Nephron progenitor cell (in vitro differentiated cells): Measurements from ENCODE around the gene GPR153.
A peak's percentile ranks its signal among the peaks of the same experiment; 100 is the strongest.
"Not testable (repeated sequence)": the region's sequence is repeated elsewhere in the genome, so short reads cannot be mapped to it uniquely, and the experiment has no call there.

Source experiments
- DNase-seq: peaks from one replicate; pipeline ENCODE4 v3.0.0; 2021
- H3K27ac Mint-ChIP-seq: 2 replicates; pipeline ENCODE4 v1.8.0; 2021; ENCODE audit warnings: mild to moderate bottlenecking, moderate library complexity, mixed read lengths
- H3K27me3 Mint-ChIP-seq: 2 replicates; pipeline ENCODE4 v1.8.0; 2021; ENCODE audit warnings: mild to moderate bottlenecking, low read depth, mixed read lengths; ENCODE audit not compliant: poor library complexity
- H3K36me3 Mint-ChIP-seq: 2 replicates; pipeline ENCODE4 v1.8.0; 2021; ENCODE audit warnings: low read depth, mixed read lengths
- H3K4me1 Mint-ChIP-seq: 2 replicates; pipeline ENCODE4 v1.8.0; 2021; ENCODE audit warnings: mixed read lengths
- H3K4me3 Mint-ChIP-seq: 2 replicates; pipeline ENCODE4 v1.8.0; 2021; ENCODE audit warnings: mild to moderate bottlenecking, moderate library complexity, mixed read lengths
- H3K9me3 Mint-ChIP-seq: 2 replicates; pipeline ENCODE4 v1.8.0; 2021; ENCODE audit warnings: mild to moderate bottlenecking, moderate library complexity, mixed read lengths
- TF ChIP-seq, protein P1 (sequence below): fragments of 200-600 bp; sonication (generic); IDR thresholded peaks from 2 replicates; pipeline ENCODE4 v1.5.0; 2021; ENCODE audit warnings: antibody characterized with exemption

Gene GPR153

DNA sequence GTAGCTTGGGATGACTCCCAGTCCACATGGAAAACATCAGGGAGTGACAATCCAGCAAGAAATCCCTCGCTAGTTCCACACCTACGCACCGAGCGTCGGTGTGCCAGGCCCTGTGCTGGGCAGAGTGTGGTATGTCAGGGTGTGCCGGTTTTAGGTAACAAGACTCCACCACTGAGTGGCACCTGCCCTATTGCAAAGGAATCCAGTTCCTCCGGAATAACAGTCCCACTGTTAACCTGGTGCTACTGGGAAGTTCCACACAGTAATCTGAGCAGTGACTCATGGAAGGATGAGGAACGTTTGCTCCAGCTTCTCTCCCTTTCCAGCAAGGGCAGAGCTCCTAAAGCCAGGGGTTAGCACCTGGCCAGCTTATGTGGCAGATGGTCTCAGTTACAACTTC is 40.7 kb downstream of the GPR153 start:
- TF ChIP-seq, protein P1, sequence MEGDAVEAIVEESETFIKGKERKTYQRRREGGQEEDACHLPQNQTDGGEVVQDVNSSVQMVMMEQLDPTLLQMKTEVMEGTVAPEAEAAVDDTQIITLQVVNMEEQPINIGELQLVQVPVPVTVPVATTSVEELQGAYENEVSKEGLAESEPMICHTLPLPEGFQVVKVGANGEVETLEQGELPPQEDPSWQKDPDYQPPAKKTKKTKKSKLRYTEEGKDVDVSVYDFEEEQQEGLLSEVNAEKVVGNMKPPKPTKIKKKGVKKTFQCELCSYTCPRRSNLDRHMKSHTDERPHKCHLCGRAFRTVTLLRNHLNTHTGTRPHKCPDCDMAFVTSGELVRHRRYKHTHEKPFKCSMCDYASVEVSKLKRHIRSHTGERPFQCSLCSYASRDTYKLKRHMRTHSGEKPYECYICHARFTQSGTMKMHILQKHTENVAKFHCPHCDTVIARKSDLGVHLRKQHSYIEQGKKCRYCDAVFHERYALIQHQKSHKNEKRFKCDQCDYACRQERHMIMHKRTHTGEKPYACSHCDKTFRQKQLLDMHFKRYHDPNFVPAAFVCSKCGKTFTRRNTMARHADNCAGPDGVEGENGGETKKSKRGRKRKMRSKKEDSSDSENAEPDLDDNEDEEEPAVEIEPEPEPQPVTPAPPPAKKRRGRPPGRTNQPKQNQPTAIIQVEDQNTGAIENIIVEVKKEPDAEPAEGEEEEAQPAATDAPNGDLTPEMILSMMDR: no peak
- H3K9me3 Mint-ChIP-seq: peaks cover 5% of the 10 kb centered on the region
- peak overlapping the region; percentile 48 for H3K27ac Mint-ChIP-seq
- no peak for DNase-seq
- H3K27me3 Mint-ChIP-seq: peaks cover 8% of the 10 kb centered on the region
- H3K4me3 Mint-ChIP-seq: no peak overlapping the region
- H3K4me1 Mint-ChIP-seq: peaks cover 9% of the 10 kb centered on the region
- peaks cover 39% of the 10 kb centered on the region for H3K36me3 Mint-ChIP-seq

DNA sequence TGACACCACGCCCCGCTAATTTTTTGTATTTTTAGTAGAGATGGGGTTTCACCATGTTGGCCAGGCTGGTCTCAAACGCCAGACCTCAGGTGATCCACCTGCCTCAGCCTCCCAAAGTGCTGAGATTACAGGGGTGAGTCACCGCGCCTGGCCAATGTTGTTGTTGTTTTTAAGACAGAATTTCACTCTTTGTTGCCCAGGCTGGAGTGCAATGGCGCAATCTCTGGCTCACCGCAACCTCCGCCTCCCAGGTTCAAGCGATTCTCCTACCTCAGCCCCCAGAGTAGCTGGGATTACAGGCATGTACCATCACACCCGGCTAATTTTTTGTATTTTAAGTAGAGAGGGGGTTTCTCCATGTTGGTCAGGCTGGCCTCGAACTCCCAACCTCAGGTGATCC is 41.3 kb downstream of the GPR153 start:
- not testable (repeated sequence) for H3K27ac Mint-ChIP-seq, H3K4me1 Mint-ChIP-seq, H3K4me3 Mint-ChIP-seq, DNase-seq, H3K9me3 Mint-ChIP-seq
- Mint-ChIP-seq H3K27me3 (peaks cover 13% of the 10 kb centered on the region), H3K36me3 (peaks cover 36% of the 10 kb centered on the region)

DNA sequence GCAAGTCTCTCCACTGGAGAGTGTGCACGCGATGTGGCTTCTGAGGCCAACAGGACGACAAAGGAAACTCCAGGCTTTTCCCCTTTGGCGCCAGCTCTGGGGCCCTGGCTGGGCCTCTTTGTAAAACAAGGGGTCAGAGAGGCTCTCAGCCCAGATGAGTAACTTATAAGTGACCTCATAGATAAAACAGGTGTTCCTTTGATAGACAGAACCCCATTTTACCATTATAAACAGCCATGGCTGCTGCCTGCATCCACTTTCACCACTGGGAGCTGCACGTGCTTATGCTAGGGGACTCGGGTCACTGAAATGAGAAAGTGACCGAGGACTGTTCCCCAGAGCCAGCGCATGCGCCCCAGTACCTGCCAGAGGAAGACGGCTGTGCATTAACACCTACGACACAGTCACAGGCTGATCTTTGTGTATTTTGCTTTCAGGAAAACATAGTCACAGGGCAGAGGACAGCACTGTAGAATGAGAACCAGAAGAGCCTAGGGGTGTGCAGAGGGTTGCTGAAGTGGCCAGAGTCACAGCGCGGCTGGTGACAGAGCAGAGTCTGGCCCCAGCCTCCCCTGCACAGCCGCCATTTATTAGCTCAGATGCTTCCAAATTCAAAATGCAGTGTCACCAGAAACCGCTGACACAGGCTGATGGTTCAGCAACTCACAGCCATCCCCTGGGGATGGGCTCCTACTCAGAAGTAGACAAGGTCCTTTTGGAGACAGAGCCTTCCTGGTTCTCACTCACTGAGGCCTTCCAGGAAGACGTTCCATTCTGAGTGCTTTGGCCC is 42.3 kb downstream of the GPR153 start:
- no peak for DNase-seq
- H3K27ac Mint-ChIP-seq: peak overlapping the region; percentile 46
- H3K36me3 Mint-ChIP-seq: peaks cover 25% of the 10 kb centered on the region
- H3K27me3 Mint-ChIP-seq: peaks cover 13% of the 10 kb centered on the region
- no peak overlapping the region for H3K4me3 Mint-ChIP-seq
- peaks cover 9% of the 10 kb centered on the region for H3K9me3 Mint-ChIP-seq
- H3K4me1 Mint-ChIP-seq: peaks cover 14% of the 10 kb centered on the region
- TF ChIP-seq, protein P1: no peak

DNA sequence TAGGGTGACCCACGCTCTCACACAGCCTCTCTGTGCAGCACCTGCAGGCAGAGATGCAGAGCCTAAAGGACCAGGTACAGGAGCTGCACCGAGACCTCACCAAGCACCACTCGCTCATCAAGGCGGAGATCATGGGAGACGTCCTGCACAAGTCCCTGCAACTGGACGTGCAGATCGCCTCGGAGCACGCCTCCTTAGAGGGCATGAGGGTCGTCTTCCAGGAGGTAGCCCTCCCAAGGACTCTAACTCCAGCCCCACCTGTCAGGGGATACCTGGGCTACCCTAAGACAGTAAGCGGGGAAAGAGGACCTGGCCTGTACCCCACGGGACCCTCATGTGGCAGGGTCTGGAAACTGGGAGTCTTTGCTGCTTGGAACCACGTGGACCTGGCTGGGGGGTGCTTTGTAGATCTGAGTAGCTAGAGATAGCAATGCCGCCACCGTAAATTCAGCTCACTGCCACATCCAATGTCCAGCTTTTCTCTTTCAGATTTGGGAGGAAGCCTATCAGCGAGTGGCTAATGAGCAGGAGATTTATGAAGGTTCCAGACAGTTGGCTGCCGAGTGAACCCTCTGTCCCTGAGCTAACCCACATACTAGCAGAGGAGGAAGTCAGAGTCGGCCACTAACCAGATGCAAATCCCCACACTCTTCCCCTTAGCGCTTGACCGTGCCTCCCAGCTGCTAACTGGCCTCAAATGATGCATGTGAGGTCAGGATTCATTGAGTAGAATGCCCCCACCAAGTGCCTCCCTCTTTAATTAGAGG is 48.5 kb downstream of the GPR153 start:
- no peak overlapping the region for H3K27ac Mint-ChIP-seq
- peaks cover 40% of the 10 kb centered on the region for H3K27me3 Mint-ChIP-seq
- peaks cover 5% of the 10 kb centered on the region for H3K36me3 Mint-ChIP-seq
- no peak overlapping the region for H3K4me3 Mint-ChIP-seq
- TF ChIP-seq, protein P1: no peak
- peaks cover 9% of the 10 kb centered on the region for H3K9me3 Mint-ChIP-seq
- peaks cover 27% of the 10 kb centered on the region for H3K4me1 Mint-ChIP-seq
- no peak for DNase-seq

DNA sequence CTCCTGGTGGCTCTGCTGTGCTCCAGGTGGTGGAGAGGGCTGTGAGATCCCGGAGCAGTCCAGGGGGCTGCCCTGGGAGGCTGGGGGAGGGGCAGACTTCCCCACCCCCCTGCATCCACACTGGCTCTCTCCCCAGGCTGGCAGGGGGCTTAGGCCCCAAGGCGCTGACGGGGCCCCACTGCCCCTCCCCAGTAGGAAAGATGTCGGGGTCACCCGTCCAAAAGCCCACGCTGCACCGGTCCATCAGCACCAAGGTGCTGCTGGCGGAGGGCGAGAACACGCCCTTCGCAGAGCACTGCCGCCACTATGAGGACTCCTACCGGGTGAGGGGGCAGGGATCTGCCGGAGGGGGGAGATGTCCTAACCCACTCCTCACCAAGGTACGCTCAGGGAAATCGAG is 49.2 kb downstream of the GPR153 start:
- TF ChIP-seq, protein P1: no peak
- Mint-ChIP-seq H3K4me3 (no peak overlapping the region), H3K36me3 (peaks cover 5% of the 10 kb centered on the region), H3K27ac (no peak overlapping the region), H3K27me3 (peaks cover 46% of the 10 kb centered on the region), H3K4me1 (peaks cover 30% of the 10 kb centered on the region), H3K9me3 (peaks cover 9% of the 10 kb centered on the region)
- no peak for DNase-seq

DNA sequence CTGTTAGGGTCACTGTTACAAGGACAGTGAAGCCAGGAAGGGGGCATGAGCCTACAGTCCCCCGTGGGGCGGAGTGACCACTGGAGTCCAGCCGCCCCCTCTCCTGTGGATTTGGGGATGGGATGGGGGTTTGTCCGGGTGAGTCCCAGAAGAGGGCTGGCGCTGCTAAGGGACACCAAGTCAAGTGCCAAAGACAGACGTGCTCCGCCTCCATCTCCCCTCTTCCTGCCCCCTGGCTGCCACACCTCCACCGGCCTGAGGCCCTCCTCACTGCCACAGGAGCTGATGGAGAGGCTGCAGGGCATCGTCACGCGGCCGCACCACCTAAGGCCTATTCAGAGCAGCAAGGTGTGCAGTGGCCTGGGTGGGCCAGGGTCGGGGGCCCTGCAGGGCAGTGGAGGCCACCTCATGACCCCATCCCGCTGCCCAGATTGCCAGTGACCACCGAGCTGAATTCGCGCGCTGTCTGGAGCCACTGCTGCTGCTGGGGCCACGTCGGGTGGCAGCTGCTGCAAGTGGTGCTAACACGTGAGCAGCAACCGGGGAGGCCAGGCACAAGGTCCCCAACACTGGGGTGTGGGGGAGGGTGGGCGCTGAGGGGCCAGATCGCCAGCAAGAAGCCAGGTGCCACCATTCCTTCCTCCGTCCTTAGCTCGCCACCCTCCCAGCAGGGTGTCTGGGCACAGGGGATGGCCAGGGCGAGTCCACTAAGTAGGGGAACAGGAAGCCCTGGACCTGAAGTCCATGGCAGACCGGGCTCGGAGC is 50.1 kb downstream of the GPR153 start:
- no peak for DNase-seq
- H3K4me1 Mint-ChIP-seq: peaks cover 33% of the 10 kb centered on the region
- no peak overlapping the region for H3K27ac Mint-ChIP-seq
- TF ChIP-seq, protein P1: no peak
- peaks cover 9% of the 10 kb centered on the region for H3K9me3 Mint-ChIP-seq
- peaks cover 47% of the 10 kb centered on the region for H3K27me3 Mint-ChIP-seq
- H3K4me3 Mint-ChIP-seq: no peak overlapping the region
- H3K36me3 Mint-ChIP-seq: peaks cover 5% of the 10 kb centered on the region
